Measurements from ENCODE around the gene FPR3.
"Not testable (repeated sequence)": the region's sequence is repeated elsewhere in the genome, so short reads cannot be mapped to it uniquely, and the experiment has no call there.

The FPR3 gene

GRCh38 chr19:51771376-51772130, 23.4 kb upstream of the FPR3 start:
- DNase-seq (ENCODE audit: low read depth): no peak
- H3K4me3 ChIP-seq (ENCODE audit: control insufficient read depth, low read depth, low read length): no peak overlapping the region
- no peak for TF ChIP-seq CTCF (conservative IDR thresholded peaks at IDR 0.05; ENCODE audit: control insufficient read depth, insufficient read depth, low read depth, low read length)

DNA sequence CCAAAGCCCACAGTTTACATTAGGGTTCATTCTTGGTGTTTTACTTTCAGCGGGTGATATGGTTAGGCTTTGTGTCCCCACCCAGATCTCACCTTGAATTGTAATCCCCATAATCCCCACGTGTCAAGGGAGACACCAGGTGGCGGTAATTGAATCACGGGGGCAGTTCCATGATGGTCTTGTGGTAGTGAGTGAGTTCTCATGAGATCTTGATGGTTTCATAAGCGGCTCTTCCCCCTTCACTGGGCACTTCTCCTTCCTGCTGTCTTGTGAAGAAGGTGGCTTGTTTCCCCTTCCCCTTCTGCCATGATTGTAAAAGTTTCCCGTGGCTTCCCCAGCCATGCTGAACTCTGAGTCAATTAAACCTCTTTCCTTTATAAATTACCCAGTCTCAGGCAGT, 22.0 kb upstream of the FPR3 start:
- no peak overlapping the region for H3K4me3 ChIP-seq (ENCODE audit: control insufficient read depth, low read depth, low read length)
- no peak for TF ChIP-seq CTCF (conservative IDR thresholded peaks at IDR 0.05; ENCODE audit: control insufficient read depth, insufficient read depth, low read depth, low read length)
- no peak for DNase-seq (ENCODE audit: low read depth)

- not testable (repeated sequence) for H3K4me3 ChIP-seq (ENCODE audit: control insufficient read depth, low read depth, low read length); DNase-seq (ENCODE audit: low read depth)
These were observed 18.4 kb upstream of the FPR3 start for GRCh38 chr19:51776561-51776960.

- H3K4me3 ChIP-seq (ENCODE audit: control insufficient read depth, low read depth, low read length): no peak overlapping the region
- peak; percentile 91 for DNase-seq (ENCODE audit: low read depth)
- TF ChIP-seq CTCF (conservative IDR thresholded peaks at IDR 0.05; ENCODE audit: control insufficient read depth, insufficient read depth, low read depth, low read length): peak; percentile 74
These were observed 17.1 kb upstream of the FPR3 start for GRCh38 chr19:51777570-51778462.

DNA sequence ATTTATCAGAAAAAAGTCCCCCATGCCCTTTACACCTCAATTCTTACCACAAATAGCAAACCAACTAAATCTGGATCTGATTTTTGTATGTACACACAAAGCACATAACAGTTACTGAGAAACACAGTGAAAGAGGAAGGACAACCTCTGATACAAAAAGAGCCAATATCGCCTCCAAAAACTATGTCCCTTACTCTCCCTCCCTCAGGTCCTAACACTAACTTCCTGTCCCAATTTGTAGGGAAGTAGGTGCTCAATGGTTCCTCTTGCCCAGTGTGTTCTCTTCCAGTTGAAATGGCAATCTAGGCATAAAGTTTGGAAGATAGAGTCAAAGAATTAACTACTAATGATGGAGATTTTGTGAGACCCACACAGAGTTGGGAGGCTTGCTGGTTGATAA, 15.8 kb upstream of the FPR3 start:
- H3K4me3 ChIP-seq (ENCODE audit: control insufficient read depth, low read depth, low read length): no peak overlapping the region
- no peak for TF ChIP-seq CTCF (conservative IDR thresholded peaks at IDR 0.05; ENCODE audit: control insufficient read depth, insufficient read depth, low read depth, low read length)
- DNase-seq (ENCODE audit: low read depth): no peak

- no peak for TF ChIP-seq CTCF (conservative IDR thresholded peaks at IDR 0.05; ENCODE audit: control insufficient read depth, insufficient read depth, low read depth, low read length)
- no peak for DNase-seq (ENCODE audit: low read depth)
- no peak overlapping the region for H3K4me3 ChIP-seq (ENCODE audit: control insufficient read depth, low read depth, low read length)
These were observed 15.3 kb upstream of the FPR3 start for GRCh38 chr19:51779703-51780102.

- TF ChIP-seq CTCF (conservative IDR thresholded peaks at IDR 0.05; ENCODE audit: control insufficient read depth, insufficient read depth, low read depth, low read length): no peak
These were observed 14.7 kb upstream of the FPR3 start for GRCh38 chr19:51780270-51780669.

More at GRCh38 chr19:51780270-51780669, 14.7 kb upstream of the FPR3 start:
- no peak overlapping the region for H3K4me3 ChIP-seq (ENCODE audit: control insufficient read depth, low read depth, low read length)
- no peak for DNase-seq (ENCODE audit: low read depth)

Data from fibroblast of mammary gland (primary cell).